ENCODE results near the gene PPP4C.

Gene PPP4C

DNA sequence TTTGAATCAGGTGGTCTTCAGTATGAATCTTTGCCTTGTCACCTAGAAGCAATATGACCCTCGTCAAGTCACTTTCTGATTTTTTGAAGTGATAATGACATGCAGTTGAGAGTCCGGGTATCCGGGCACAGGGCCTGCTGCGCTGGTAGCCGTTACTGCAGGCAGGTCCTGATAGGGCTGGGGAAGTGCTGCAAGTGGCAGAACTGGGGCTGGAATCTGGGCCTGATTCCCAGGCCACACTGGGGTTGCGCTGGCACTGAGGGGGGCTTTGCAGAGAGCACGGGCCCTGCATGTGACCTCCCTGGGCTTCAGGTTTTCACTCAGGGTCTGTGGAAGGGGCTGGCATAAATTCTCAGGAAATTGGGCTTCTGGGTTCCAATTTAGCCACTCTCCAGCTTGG is 3.0 kb downstream of the PPP4C start:
- Histone ChIP-seq H3K4me3 (ENCODE audit: low read depth in 1 of 2, low read length in 1 of 2) (no peak overlapping the region), H3K27ac (peak overlapping the region; percentile 96), H3K27me3 (no peaks in the 10 kb centered on the region), H3K9me3 (no peaks in the 10 kb centered on the region), H3K4me1 (ENCODE audit: control insufficient read depth in 1 of 2, insufficient read depth in 1 of 2, low read depth in 1 of 2, low read length in 1 of 2) (peaks cover 36 to 37% of the 10 kb centered on the region in 2 experiments), H3K36me3 (peaks cover 72% of the 10 kb centered on the region)
- TF ChIP-seq, protein P1, sequence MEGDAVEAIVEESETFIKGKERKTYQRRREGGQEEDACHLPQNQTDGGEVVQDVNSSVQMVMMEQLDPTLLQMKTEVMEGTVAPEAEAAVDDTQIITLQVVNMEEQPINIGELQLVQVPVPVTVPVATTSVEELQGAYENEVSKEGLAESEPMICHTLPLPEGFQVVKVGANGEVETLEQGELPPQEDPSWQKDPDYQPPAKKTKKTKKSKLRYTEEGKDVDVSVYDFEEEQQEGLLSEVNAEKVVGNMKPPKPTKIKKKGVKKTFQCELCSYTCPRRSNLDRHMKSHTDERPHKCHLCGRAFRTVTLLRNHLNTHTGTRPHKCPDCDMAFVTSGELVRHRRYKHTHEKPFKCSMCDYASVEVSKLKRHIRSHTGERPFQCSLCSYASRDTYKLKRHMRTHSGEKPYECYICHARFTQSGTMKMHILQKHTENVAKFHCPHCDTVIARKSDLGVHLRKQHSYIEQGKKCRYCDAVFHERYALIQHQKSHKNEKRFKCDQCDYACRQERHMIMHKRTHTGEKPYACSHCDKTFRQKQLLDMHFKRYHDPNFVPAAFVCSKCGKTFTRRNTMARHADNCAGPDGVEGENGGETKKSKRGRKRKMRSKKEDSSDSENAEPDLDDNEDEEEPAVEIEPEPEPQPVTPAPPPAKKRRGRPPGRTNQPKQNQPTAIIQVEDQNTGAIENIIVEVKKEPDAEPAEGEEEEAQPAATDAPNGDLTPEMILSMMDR (IDR thresholded peaks at IDR 0.05), result no peak

DNA sequence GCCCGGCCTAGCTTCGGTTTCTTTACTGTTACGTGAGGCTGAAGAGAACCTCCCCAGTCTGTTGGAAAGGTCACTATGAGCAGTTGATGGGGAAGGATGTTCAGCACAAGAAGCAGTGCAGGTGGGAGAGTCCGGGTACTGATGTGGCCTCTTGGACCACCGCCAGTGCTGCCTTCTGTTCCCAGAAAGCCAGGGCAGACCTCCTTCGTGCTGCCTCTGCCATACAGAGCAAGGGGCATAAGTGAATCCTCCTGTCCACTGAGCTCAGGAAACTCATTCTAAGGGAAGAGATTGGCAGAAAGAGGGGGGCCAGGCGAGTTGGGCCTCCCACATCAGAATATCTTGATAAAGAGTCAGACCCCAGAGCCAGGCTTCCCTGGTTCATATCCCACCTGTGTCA is 3.7 kb downstream of the PPP4C start:
- Histone ChIP-seq H3K9me3 (no peaks in the 10 kb centered on the region), H3K27ac (no peak overlapping the region), H3K4me3 (ENCODE audit: low read depth in 1 of 2, low read length in 1 of 2) (no peak overlapping the region), H3K4me1 (ENCODE audit: control insufficient read depth in 1 of 2, insufficient read depth in 1 of 2, low read depth in 1 of 2, low read length in 1 of 2) (peaks cover 36 to 37% of the 10 kb centered on the region in 2 experiments), H3K27me3 (no peaks in the 10 kb centered on the region), H3K36me3 (peaks cover 76% of the 10 kb centered on the region)
- TF ChIP-seq, protein P1 (IDR thresholded peaks at IDR 0.05), result no peak

DNA sequence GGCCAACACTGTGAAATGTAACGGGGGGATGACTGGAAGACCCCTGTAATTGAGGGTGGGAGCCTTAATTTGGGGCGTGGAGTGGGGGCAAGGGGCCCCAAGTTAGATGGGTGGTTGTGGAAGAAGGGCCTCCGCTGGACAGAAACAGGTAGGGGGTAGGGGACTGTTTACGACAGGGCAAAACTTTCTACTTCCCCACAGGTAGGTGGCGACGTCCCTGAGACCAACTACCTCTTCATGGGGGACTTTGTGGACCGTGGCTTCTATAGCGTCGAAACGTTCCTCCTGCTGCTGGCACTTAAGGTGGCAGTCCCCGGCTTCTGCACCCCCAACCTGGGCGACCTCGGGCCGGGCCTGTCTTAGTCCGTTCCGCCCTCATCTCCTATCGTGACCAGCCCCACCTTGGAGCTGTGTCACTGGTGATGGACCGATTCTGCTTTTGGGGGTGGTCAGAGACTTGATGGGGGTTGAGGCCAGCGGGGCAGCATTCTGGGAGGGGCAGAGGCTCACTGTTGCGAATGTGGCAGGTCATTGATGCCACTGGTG is 6.8 kb downstream of the PPP4C start:
- peak overlapping the region; percentile 35 for H3K27ac ChIP-seq
- no peak overlapping the region for H3K4me3 ChIP-seq (ENCODE audit: low read depth in 1 of 2, low read length in 1 of 2)
- H3K27me3 ChIP-seq, result no peaks in the 10 kb centered on the region
- H3K9me3 ChIP-seq, result no peaks in the 10 kb centered on the region
- H3K36me3 ChIP-seq, result peaks cover 83% of the 10 kb centered on the region
- TF ChIP-seq, protein P1 (IDR thresholded peaks at IDR 0.05), result no peak
- H3K4me1 ChIP-seq (ENCODE audit: control insufficient read depth in 1 of 2, insufficient read depth in 1 of 2, low read depth in 1 of 2, low read length in 1 of 2), result peaks cover 29 to 31% of the 10 kb centered on the region in 2 experiments

DNA sequence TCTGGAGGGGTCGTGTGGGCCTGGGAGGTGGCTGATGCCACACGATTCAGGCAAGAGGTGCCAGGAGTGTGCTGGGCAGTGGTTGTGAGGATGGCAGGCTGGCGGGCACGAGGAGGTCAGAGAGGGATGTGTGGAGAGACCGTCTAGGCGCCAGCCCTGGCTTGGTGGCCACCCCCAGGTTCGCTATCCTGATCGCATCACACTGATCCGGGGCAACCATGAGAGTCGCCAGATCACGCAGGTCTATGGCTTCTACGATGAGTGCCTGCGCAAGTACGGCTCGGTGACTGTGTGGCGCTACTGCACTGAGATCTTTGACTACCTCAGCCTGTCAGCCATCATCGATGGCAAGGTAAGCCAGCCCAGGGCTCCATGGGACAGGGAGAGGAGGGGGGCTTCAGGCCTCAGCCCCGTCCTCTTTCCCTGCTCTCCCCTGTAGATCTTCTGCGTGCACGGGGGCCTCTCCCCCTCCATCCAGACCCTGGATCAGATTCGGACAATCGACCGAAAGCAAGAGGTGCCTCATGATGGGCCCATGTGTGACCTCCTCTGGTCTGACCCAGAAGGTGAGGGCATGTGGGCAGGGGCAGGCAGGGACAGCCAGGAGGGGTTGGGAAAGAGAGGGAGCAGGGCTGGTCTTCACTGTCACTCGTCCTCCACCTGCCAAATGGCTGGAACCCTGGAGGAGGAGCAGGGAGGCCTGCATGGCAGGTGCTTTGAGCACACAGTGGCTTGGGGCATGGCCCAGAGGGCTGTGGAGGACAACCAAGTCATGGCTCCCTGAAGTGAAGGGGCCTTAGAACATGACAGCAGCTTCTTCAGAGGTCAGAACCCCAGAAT is 7.6 kb downstream of the PPP4C start:
- no peaks in the 10 kb centered on the region for H3K27me3 ChIP-seq
- H3K9me3 ChIP-seq, result no peaks in the 10 kb centered on the region
- peak overlapping the region; percentile 35 for H3K27ac ChIP-seq
- H3K4me1 ChIP-seq (ENCODE audit: control insufficient read depth in 1 of 2, insufficient read depth in 1 of 2, low read depth in 1 of 2, low read length in 1 of 2), result peaks cover 27 to 31% of the 10 kb centered on the region in 2 experiments
- H3K36me3 ChIP-seq, result peaks cover 75% of the 10 kb centered on the region
- H3K4me3 ChIP-seq (ENCODE audit: low read depth in 1 of 2, low read length in 1 of 2), result no peak overlapping the region
- TF ChIP-seq, protein P1 (IDR thresholded peaks at IDR 0.05), result no peak

DNA sequence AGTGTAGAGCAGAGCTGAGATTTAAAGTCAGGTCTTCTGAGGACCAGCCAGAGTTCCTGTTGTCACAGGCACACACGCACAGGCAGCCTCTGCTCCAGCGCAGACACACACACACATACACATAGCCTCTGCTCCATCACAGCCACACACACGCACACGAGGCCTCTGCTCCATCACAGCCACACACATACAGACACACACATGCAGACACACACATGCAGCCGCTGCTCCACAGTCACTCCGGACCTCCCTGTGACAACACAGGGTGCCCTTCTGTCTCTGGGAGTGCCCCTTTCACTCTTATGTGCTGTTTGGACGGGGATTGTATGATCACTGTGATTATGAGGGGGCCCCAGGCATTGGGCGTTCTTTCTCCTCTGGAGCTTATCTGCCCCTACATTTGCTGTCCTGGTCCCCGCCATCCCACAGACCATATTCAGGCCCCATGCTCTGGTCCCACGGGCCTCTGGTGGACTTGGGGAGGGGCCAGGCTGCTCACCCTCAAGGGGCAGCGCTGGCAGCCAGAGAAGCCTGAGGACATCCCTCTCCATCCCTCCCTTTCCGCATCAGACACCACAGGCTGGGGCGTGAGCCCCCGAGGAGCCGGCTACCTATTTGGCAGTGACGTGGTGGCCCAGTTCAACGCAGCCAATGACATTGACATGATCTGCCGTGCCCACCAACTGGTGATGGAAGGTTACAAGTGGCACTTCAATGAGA is 8.5 kb downstream of the PPP4C start:
- Histone ChIP-seq H3K27ac (peak overlapping the region; percentile 25), H3K4me1 (ENCODE audit: control insufficient read depth in 1 of 2, insufficient read depth in 1 of 2, low read depth in 1 of 2, low read length in 1 of 2) (peaks cover 22 to 30% of the 10 kb centered on the region in 2 experiments), H3K4me3 (ENCODE audit: low read depth in 1 of 2, low read length in 1 of 2) (no peak overlapping the region), H3K36me3 (peaks cover 67% of the 10 kb centered on the region), H3K27me3 (no peaks in the 10 kb centered on the region), H3K9me3 (no peaks in the 10 kb centered on the region)
- TF ChIP-seq, protein P1 (IDR thresholded peaks at IDR 0.05), result no peak

Measured in neutrophil (primary cell).